HL-60 (cell line): ENCODE results near the gene EFCC1.

Source experiments
- CTCF ChIP-seq: IDR thresholded peaks from one replicate; pipeline ENCODE4 v1.5.1; 2011; ENCODE audit warnings: low read length, control low read depth, inconsistent platforms; ENCODE audit not compliant: insufficient read depth
- REST ChIP-seq: IDR thresholded peaks from 2 replicates; pipeline ENCODE4 v1.6.1; 2012; ENCODE audit warnings: low read depth; ENCODE audit not compliant: insufficient replicate concordance

DNA sequence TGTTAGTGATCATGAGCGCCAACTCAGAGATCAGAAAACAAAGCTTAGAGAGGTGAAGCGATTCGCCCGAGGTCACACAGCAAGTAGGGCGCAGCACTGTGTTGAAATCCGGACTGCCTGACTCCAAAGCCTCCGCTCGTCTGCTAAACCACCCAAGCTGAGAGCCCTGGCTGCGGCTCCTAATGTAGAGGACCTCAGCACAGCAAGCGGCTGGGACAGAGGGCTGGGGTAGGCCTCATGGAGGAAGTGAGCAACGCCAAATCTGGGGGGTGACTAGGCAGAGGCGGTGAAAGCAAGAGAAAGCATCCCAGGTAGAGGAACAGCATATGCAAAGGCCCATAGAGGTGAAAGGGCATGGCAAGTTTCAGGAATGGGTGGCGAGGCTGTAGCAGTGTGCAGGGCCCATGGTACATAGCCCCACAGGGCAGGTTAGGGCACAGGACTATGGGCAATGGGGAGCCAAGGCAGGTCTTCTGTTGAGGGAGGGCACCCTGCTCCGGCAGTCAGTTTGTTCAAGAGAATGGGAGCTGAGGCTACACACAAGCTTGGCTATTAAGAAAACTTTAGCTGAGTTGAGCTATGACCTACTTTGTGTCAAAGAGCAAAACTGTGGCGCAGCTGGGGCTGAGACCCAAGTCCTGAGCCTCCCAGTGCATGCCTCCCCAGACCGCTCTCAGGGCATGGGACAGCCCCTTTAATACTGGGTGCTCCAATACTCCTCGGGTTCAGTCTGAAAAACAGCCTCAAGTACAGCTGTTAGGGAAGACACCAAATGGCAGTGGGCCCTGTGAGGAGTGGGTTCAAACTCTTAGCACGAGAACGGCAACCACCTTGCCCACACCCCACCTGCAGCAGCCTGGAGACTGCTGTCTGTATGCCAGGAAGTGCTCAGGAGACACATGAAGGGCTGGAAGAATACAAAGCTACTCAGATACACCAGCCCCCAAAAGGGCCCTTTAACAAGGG is 6.2 kb upstream of the EFCC1 start:
- TF ChIP-seq CTCF: no peak
- TF ChIP-seq REST: no peak
